Hepatocyte (in vitro differentiated cells): Measurements from ENCODE around the gene PLCH2. TPM values are rescaled to one million over a fixed set of nuclear protein-coding genes. Genes with fewer than 3 reads are reported as not detected.

Source experiments
- DNase-seq: peaks from one replicate; pipeline ENCODE4 v3.0.0-alpha.2; 2016; ENCODE audit warnings: low spot score
- H2AFZ ChIP-seq: fragments of 200-600 bp; sonication (generic); 2 replicates; pipeline ENCODE4 v1.6.0; 2016; ENCODE audit warnings: antibody characterized with exemption, mild to moderate bottlenecking
- H3K27ac ChIP-seq: fragments of 200-600 bp; sonication (generic); 2 replicates; pipeline ENCODE4 v1.5.1; 2016; ENCODE audit warnings: mild to moderate bottlenecking
- H3K27me3 ChIP-seq: fragments of 200-600 bp; sonication (generic); 2 replicates; pipeline ENCODE4 v1.6.1; 2016
- H3K36me3 ChIP-seq: fragments of 200-600 bp; sonication (generic); replicated peaks from 2 replicates; pipeline ENCODE4 v1.5.1; 2016; ENCODE audit warnings: low read depth; ENCODE audit not compliant: insufficient read depth
- H3K4me1 ChIP-seq: fragments of 200-600 bp; sonication (generic); 2 replicates; pipeline ENCODE4 v1.5.1; 2016; ENCODE audit warnings: mild to moderate bottlenecking, moderate library complexity; ENCODE audit not compliant: insufficient read depth
- H3K4me2 ChIP-seq: fragments of 200-600 bp; sonication (generic); 2 replicates; pipeline ENCODE4 v1.6.0; 2016
- H3K4me3 ChIP-seq: fragments of 200-600 bp; sonication (generic); 2 replicates; pipeline ENCODE4 v1.5.1; 2016; ENCODE audit warnings: mild to moderate bottlenecking
- H3K79me2 ChIP-seq: fragments of 200-600 bp; sonication (generic); 2 replicates; pipeline ENCODE4 v1.6.0; 2017; ENCODE audit warnings: mild to moderate bottlenecking
- H3K9me2 ChIP-seq: fragments of 200-600 bp; sonication (generic); replicated peaks from 2 replicates; pipeline ENCODE4 v1.6.0; 2017; ENCODE audit warnings: mild to moderate bottlenecking; ENCODE audit not compliant: insufficient read depth
- H3K9me3 ChIP-seq: fragments of 200-600 bp; sonication (generic); 2 replicates; pipeline ENCODE4 v1.5.1; 2016; ENCODE audit warnings: low read depth, mild to moderate bottlenecking
- H4K20me1 ChIP-seq: fragments of 200-600 bp; sonication (generic); 2 replicates; pipeline ENCODE4 v1.6.0; 2016; ENCODE audit warnings: mild to moderate bottlenecking; ENCODE audit not compliant: insufficient read depth, poor library complexity, severe bottlenecking
- EZH2 ChIP-seq: fragments of 200-600 bp; sonication (generic); IDR thresholded peaks from 2 replicates; pipeline ENCODE4 v1.6.1; 2016; ENCODE audit warnings: antibody characterized with exemption, mild to moderate bottlenecking, borderline replicate concordance
- EZH2phosphoT487 ChIP-seq: fragments of 200-600 bp; sonication (generic); IDR thresholded peaks from one replicate; pipeline ENCODE4 v1.6.1; 2018; ENCODE audit warnings: antibody characterized with exemption, mild to moderate bottlenecking, low read depth, moderate library complexity; ENCODE audit not compliant: unreplicated experiment, severe bottlenecking
- WGBS: methylation state at CpG from one replicate; pipeline ENCODE4 v1.1.6; 2016; ENCODE audit warnings: low lambda C conversion rate; ENCODE audit errors: missing lambda C conversion rate; 5-methylcytosine and 5-hydroxymethylcytosine counted together
- polyA plus RNA-seq: library from polyadenylated mRNA; unstranded; fragments of >200 nt; fragmentation: Nextera tagmentation; extraction: Ambion mirVana; gene quantifications from 2 replicates; pipeline ENCODE4 v1.2.1, GENCODE V29; 2016
- total RNA-seq: library from RNA; depleted of rRNA; stranded (reverse); fragments of >200 nt; gene quantifications from 2 replicates; pipeline ENCODE4 v1.2.3, GENCODE V29; 2014
- TF ChIP-seq, protein P1 (sequence below): fragments of 200-600 bp; sonication (generic); IDR thresholded peaks from 2 replicates; pipeline ENCODE4 v1.5.1; 2016; ENCODE audit warnings: antibody characterized with exemption, mild to moderate bottlenecking; ENCODE audit not compliant: poor library complexity

Gene PLCH2
- total and polyA plus RNA-seq, 2 experiments from 2014 or later = 1.3 to 3.4 TPM

DNA sequence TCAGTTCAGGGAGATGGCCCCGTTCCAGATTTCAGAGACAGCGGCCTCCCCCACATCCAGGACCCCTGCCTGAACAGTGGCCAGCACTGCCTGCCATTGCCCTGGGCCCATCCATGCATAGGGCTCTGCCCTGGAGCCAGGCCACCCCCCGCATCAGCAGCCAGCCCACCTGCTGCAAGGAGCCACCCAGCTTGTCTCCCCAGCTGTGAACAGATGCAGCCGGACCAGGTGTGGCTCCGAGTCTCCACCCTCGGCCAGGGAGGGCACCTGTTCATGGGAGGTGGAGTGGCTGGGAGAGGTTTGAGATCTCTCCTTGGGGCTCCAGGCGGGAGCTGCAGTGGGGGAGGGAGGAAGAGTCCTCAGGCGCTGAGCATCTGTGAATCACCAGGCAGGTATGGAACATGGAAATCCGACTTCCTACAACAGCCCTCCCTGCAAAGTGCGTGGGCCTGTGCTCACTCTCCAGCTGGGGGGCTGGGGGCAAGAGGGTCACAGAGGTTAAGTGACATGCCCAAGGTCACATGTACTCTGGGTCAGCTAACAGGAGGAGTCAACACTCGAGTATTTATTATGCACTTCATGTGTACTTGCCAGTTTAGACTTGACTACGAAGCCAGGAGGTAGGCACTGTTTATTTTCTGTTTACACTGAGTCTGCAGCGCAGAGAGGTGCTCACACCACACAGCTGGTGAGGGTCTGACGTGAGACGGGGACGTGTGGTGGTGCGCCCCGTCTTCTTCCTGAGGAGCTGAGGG lies 58.8 kb downstream of the PLCH2 start:
- Histone ChIP-seq H3K79me2 (no peaks in the 10 kb centered on the region), H3K27ac (no peak overlapping the region), H4K20me1 (no peaks in the 10 kb centered on the region), H3K9me2 (no peaks in the 10 kb centered on the region), H3K4me1 (peaks cover 14% of the 10 kb centered on the region), H3K36me3 (no peaks in the 10 kb centered on the region), H3K9me3 (no peaks in the 10 kb centered on the region), H3K27me3 (peaks cover 28% of the 10 kb centered on the region), H2AFZ (no peak overlapping the region), H3K4me3 (no peak overlapping the region), H3K4me2 (no peak overlapping the region)
- DNase-seq = peak; percentile 77
- 39% methylated on average over 17 of the region's 18 CpGs for WGBS
- TF ChIP-seq, protein P1, sequence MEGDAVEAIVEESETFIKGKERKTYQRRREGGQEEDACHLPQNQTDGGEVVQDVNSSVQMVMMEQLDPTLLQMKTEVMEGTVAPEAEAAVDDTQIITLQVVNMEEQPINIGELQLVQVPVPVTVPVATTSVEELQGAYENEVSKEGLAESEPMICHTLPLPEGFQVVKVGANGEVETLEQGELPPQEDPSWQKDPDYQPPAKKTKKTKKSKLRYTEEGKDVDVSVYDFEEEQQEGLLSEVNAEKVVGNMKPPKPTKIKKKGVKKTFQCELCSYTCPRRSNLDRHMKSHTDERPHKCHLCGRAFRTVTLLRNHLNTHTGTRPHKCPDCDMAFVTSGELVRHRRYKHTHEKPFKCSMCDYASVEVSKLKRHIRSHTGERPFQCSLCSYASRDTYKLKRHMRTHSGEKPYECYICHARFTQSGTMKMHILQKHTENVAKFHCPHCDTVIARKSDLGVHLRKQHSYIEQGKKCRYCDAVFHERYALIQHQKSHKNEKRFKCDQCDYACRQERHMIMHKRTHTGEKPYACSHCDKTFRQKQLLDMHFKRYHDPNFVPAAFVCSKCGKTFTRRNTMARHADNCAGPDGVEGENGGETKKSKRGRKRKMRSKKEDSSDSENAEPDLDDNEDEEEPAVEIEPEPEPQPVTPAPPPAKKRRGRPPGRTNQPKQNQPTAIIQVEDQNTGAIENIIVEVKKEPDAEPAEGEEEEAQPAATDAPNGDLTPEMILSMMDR = no peak
- TF ChIP-seq EZH2phosphoT487 = no peak
- TF ChIP-seq EZH2 = no peak

DNA sequence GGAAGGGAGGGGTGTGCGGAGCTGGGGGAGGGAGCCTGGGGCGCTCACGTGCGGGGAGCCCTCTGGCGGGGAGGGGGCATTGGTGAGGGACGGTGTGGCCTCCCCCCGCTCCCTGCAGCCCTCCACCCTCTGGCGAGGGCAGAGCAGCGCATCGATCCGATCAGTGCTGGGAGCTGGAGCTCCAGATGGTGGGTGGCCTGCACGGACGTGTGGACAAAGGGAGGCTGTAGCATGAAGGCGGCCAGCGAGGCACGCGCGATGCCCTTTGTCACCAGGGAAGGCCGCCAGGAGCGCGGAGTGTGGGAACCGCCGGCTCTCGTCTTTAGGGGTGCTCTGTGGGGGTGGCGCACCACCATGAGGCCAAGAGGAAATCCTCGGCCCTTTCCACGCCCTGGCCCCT lies 59.4 kb downstream of the PLCH2 start:
- Histone ChIP-seq H3K27me3 (peaks cover 24% of the 10 kb centered on the region), H3K9me2 (no peaks in the 10 kb centered on the region), H3K4me1 (peaks cover 15% of the 10 kb centered on the region), H3K36me3 (no peaks in the 10 kb centered on the region), H3K9me3 (no peaks in the 10 kb centered on the region), H3K79me2 (no peaks in the 10 kb centered on the region), H3K4me3 (no peak overlapping the region), H3K4me2 (no peak overlapping the region), H4K20me1 (no peaks in the 10 kb centered on the region), H3K27ac (no peak overlapping the region), H2AFZ (no peak overlapping the region)
- no peak for TF ChIP-seq EZH2
- TF ChIP-seq, protein P1 = no peak
- no peak for TF ChIP-seq EZH2phosphoT487
- DNase-seq = no peak
- 59% methylated on average over 16 of the region's 27 CpGs for WGBS

DNA sequence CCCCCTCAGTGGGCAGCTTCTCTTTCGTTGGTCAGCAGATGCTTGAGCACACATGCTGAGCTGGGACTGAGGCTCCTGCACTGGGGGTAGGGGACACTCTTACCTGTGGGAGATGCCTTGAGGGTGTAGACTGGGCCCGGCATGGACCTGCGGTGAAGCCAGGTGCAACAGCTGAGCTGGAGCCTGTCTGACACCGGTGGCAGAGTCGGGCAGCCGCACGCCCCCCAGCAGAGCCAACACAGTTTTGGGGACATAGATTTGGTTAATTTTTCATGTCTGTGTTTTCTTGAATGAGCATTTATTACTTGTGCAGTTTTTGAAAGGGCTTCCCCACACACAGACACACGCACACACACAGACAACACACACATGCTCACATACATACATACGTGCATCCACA lies 59.9 kb downstream of the PLCH2 start:
- WGBS = 87% methylated on average over 9 of the region's 9 CpGs
- H3K36me3 ChIP-seq = no peaks in the 10 kb centered on the region
- H3K9me3 ChIP-seq = no peaks in the 10 kb centered on the region
- H3K79me2 ChIP-seq = no peaks in the 10 kb centered on the region
- no peak overlapping the region for H3K4me3 ChIP-seq
- H3K27ac ChIP-seq = no peak overlapping the region
- H3K9me2 ChIP-seq = no peaks in the 10 kb centered on the region
- H3K4me2 ChIP-seq = no peak overlapping the region
- peaks cover 20% of the 10 kb centered on the region for H3K4me1 ChIP-seq
- no peak for TF ChIP-seq EZH2phosphoT487
- TF ChIP-seq, protein P1 = no peak
- TF ChIP-seq EZH2 = no peak
- peaks cover 19% of the 10 kb centered on the region for H3K27me3 ChIP-seq
- no peak for DNase-seq
- H2AFZ ChIP-seq = no peak overlapping the region
- H4K20me1 ChIP-seq = no peaks in the 10 kb centered on the region
